Keratinocyte (primary cell): Measurements from ENCODE around the gene OSTF1. TPM values are rescaled to one million over a fixed set of nuclear protein-coding genes. Genes with fewer than 3 reads are reported as not detected.

Experiments used
- DNase-seq: peaks from one replicate; pipeline ENCODE4 v3.0.0-alpha.2; 2011; ENCODE audit warnings: low read depth, missing footprints, low spot score
- FAIRE-seq: peaks from 2 replicates; lab custom pipeline; 2011; peaks lifted over from hg19 to GRCh38; lab: Jason Lieb, UNC
- H2AFZ ChIP-seq: 2 replicates; pipeline ENCODE4 v1.6.0; 2012; ENCODE audit warnings: low read length, control low read depth, inconsistent platforms; ENCODE audit not compliant: control insufficient read depth
- H3K27ac ChIP-seq: 2 replicates; pipeline ENCODE4 v1.5.1; 2011; ENCODE audit warnings: low read length; ENCODE audit not compliant: control insufficient read depth, insufficient read depth
- H3K27me3 ChIP-seq: 3 replicates; pipeline ENCODE4 v1.6.0; 2011; ENCODE audit warnings: low read length; ENCODE audit not compliant: control insufficient read depth, insufficient read depth; ENCODE audit errors: extremely low read depth
- H3K36me3 ChIP-seq, 2 experiments: 2 replicates in 1 of 2; 3 replicates in 1 of 2; pipeline ENCODE4 v1.5.1; 2011; ENCODE audit warnings: low read length in 2 of 2, mild to moderate bottlenecking in 1 of 2; ENCODE audit not compliant: control insufficient read depth in 2 of 2, insufficient read depth in 2 of 2; ENCODE audit errors: extremely low read depth in 1 of 2
- H3K4me1 ChIP-seq: 3 replicates; pipeline ENCODE4 v1.5.1; 2011; ENCODE audit warnings: low read length; ENCODE audit not compliant: control insufficient read depth, insufficient read depth; ENCODE audit errors: extremely low read depth
- H3K4me2 ChIP-seq: 3 replicates; pipeline ENCODE4 v1.6.0; 2011; ENCODE audit warnings: low read depth, low read length; ENCODE audit not compliant: control insufficient read depth, insufficient read depth; ENCODE audit errors: extremely low read depth
- H3K4me3 ChIP-seq, 3 experiments: fragments of 200-600 bp in 1 of 3; sonication (generic) in 1 of 3; 2 replicates in 2 of 3; 3 replicates in 1 of 3; pipeline ENCODE4 v1.5.1; 2011 to 2016; ENCODE audit warnings: low read length in 3 of 3, mild to moderate bottlenecking in 3 of 3, control low read depth in 2 of 3, inconsistent platforms in 1 of 3, low read depth in 1 of 3, mixed read lengths in 1 of 3, mixed run types in 1 of 3, moderate library complexity in 1 of 3; ENCODE audit not compliant: control insufficient read depth in 2 of 3, insufficient read depth in 2 of 3; ENCODE audit errors: extremely low read depth in 1 of 3
- H3K79me2 ChIP-seq: 2 replicates; pipeline ENCODE4 v1.6.0; 2012; ENCODE audit warnings: low read length; ENCODE audit not compliant: control insufficient read depth, insufficient read depth
- H3K9ac ChIP-seq: 3 replicates; pipeline ENCODE4 v1.6.0; 2011; ENCODE audit warnings: low read length; ENCODE audit not compliant: control insufficient read depth, insufficient read depth; ENCODE audit errors: extremely low read depth
- H3K9me1 ChIP-seq: 3 replicates; pipeline ENCODE4 v1.6.0; 2011; ENCODE audit warnings: low read length; ENCODE audit not compliant: control insufficient read depth, insufficient read depth; ENCODE audit errors: extremely low read depth
- H3K9me3 ChIP-seq: 2 replicates; pipeline ENCODE4 v1.5.1; 2012; ENCODE audit warnings: low read depth, low read length; ENCODE audit not compliant: control insufficient read depth
- H4K20me1 ChIP-seq: 3 replicates; pipeline ENCODE4 v1.6.0; 2011; ENCODE audit warnings: low read length; ENCODE audit not compliant: control insufficient read depth, insufficient read depth; ENCODE audit errors: extremely low read depth
- CTCF ChIP-seq, 3 experiments: IDR thresholded peaks in 1 of 3; conservative IDR thresholded peaks in 1 of 3; optimal IDR thresholded peaks in 1 of 3; 2 replicates in 2 of 3; 3 replicates in 1 of 3; pipeline versions ENCODE3 to v1.5.1; 2011; ENCODE audit warnings: low read length in 3 of 3, mild to moderate bottlenecking in 3 of 3, moderate library complexity in 2 of 3, control low read depth in 1 of 3, inconsistent platforms in 1 of 3; ENCODE audit not compliant: insufficient read depth in 2 of 3; ENCODE audit errors: extremely low read depth in 1 of 3
- EZH2 ChIP-seq: IDR thresholded peaks from one replicate; pipeline ENCODE4 v1.6.1; 2012; ENCODE audit warnings: inconsistent platforms, mild to moderate bottlenecking, low read length, moderate library complexity
- dilution Hi-C: fragments of 300-500 bp; cut with MboI; formaldehyde crosslinking; loops from one replicate; pipeline ENCODE4 v1.7.0; 2020; ENCODE audit warnings: low sequenced_read_pairs; ENCODE audit not compliant: extremely low pct_ligation_motif_present
- polyA plus RNA-seq, 5 experiments: library from polyadenylated mRNA; depleted of rRNA in 3 of 5; stranded (reverse) in 3 of 5; stranded (forward) in 1 of 5; unstranded in 1 of 5; fragments of >200 nt; gene quantifications; 1 replicate in 1 of 5; 2 replicates in 3 of 5; 3 replicates in 1 of 5; pipeline versions ENCODE4 v1.2.1 to v1.2.3, GENCODE V29; 2011 to 2012; ENCODE audit warnings: missing spikeins in 2 of 5, low read depth in 1 of 5, low replicate concordance in 1 of 5

OSTF1 gene
- polyA plus RNA-seq, 1 donor (not counting 4 experiments of a cell fraction or from before 2014, with no cell fraction given) = 39.2 TPM

GRCh38 chr9:75104607-75105006 lies 16.3 kb downstream of the OSTF1 start:
- FAIRE-seq (no peak), DNase-seq (no peak)
- Histone ChIP-seq H3K9ac (no peak overlapping the region), H3K4me3 (no peak overlapping the region), H3K9me1 (no peaks in the 10 kb centered on the region), H3K36me3 (no peaks in the 10 kb centered on the region), H3K4me2 (no peak overlapping the region), H3K79me2 (peaks cover 55% of the 10 kb centered on the region), H2AFZ (no peak overlapping the region), H3K9me3 (no peaks in the 10 kb centered on the region), H3K4me1 (peaks cover 2% of the 10 kb centered on the region), H4K20me1 (no peaks in the 10 kb centered on the region), H3K27me3 (no peaks in the 10 kb centered on the region), H3K27ac (no peak overlapping the region)
- dilution Hi-C loops = no loop called here
- TF ChIP-seq CTCF (optimal IDR thresholded peaks at IDR 0.05 in 1 of 3, IDR thresholded peaks at IDR 0.05 in 1 of 3, conservative IDR thresholded peaks at IDR 0.05 in 1 of 3; ENCODE audit: extremely low read depth in 1 of 3, insufficient read depth in 2 of 3, low read length in 3 of 3) (no peak), EZH2 (no peak)

- Histone ChIP-seq H4K20me1 (no peaks in the 10 kb centered on the region), H3K36me3 (no peaks in the 10 kb centered on the region), H3K4me3 (no peak overlapping the region), H3K9ac (no peak overlapping the region), H3K27ac (no peak overlapping the region), H3K9me1 (no peaks in the 10 kb centered on the region), H2AFZ (no peak overlapping the region), H3K79me2 (peaks cover 54% of the 10 kb centered on the region), H3K27me3 (no peaks in the 10 kb centered on the region), H3K9me3 (no peaks in the 10 kb centered on the region), H3K4me1 (peaks cover 2% of the 10 kb centered on the region), H3K4me2 (no peak overlapping the region)
- no peak for FAIRE-seq
- no peak for DNase-seq
- dilution Hi-C loops = no loop called here
- TF ChIP-seq EZH2 = no peak
- TF ChIP-seq CTCF (optimal IDR thresholded peaks at IDR 0.05 in 1 of 3, IDR thresholded peaks at IDR 0.05 in 1 of 3, conservative IDR thresholded peaks at IDR 0.05 in 1 of 3; ENCODE audit: extremely low read depth in 1 of 3, insufficient read depth in 2 of 3, low read length in 3 of 3) = no peak
These were observed 16.8 kb downstream of the OSTF1 start for GRCh38 chr9:75105019-75105540.
